HL-60 (cell line): Measurements from ENCODE around the gene EPB41L3.

ENCODE experiments used
- CTCF ChIP-seq: IDR thresholded peaks from one replicate; pipeline ENCODE4 v1.5.1; 2011; ENCODE audit warnings: low read length, control low read depth, inconsistent platforms; ENCODE audit not compliant: insufficient read depth
- GABPA ChIP-seq: IDR thresholded peaks from 2 replicates; pipeline ENCODE4 v1.6.1; 2012; ENCODE audit warnings: low read depth
- POLR2AphosphoS5 ChIP-seq: IDR thresholded peaks from 2 replicates; pipeline ENCODE4 v1.6.1; 2012; ENCODE audit warnings: low read depth
- REST ChIP-seq: IDR thresholded peaks from 2 replicates; pipeline ENCODE4 v1.6.1; 2012; ENCODE audit warnings: low read depth; ENCODE audit not compliant: insufficient replicate concordance

GRCh38 chr18:5582076-5582475 lies 38.3 kb upstream of the EPB41L3 start:
- TF ChIP-seq CTCF (no peak), REST (no peak), POLR2AphosphoS5 (no peak), GABPA (no peak)
